Adrenal gland (tissue), 12 donors: ENCODE data around the gene CERS1. TPM values are rescaled to one million over a fixed set of nuclear protein-coding genes. Genes with fewer than 3 reads are reported as not detected.

ENCODE experiments used
- DNase-seq, 7 donors: peaks; one replicate each; pipeline ENCODE4 v3.0.0-alpha.2; 2019 to 2020
- H3K27ac ChIP-seq, 5 donors: fragments of 200-600 bp; sonication (generic) in 4 of 5; 1 replicate in 3 of 5; 2 replicates in 2 of 5; pipeline versions ENCODE4 v1.5.1 to v1.8.0; 2016 to 2020; ENCODE audit warnings: mild to moderate bottlenecking in 1 of 5
- H3K27me3 ChIP-seq: fragments of 200-600 bp; 2 replicates; pipeline ENCODE4 v1.8.0; 2021
- H3K36me3 ChIP-seq, 2 donors: fragments of 200-600 bp; replicated peaks in 1 of 2; 1 replicate in 1 of 2; 2 replicates in 1 of 2; pipeline versions ENCODE4 v1.5.1 to v1.8.0; 2018 to 2022
- H3K4me1 ChIP-seq, 2 donors: fragments of 200-600 bp; replicated peaks in 1 of 2; 1 replicate in 1 of 2; 2 replicates in 1 of 2; pipeline versions ENCODE4 v1.5.1 to v1.8.0; 2018 to 2021
- H3K4me3 ChIP-seq, 4 donors: fragments of 200-600 bp; sonication (generic) in 3 of 4; one replicate each; pipeline ENCODE4 v1.5.1; 2016 to 2018
- H3K9me3 ChIP-seq, 3 donors: fragments of 200-600 bp; sonication (generic) in 1 of 3; replicated peaks in 1 of 3; 1 replicate in 2 of 3; 2 replicates in 1 of 3; pipeline versions ENCODE4 v1.5.1 to v1.8.0; 2016 to 2021
- CTCF ChIP-seq, 6 experiments: fragments of 450-650 bp in 4 of 6; fragments of 200-600 bp in 2 of 6; sonication (generic) in 1 of 6; IDR thresholded peaks; 1 replicate in 5 of 6; 2 replicates in 1 of 6; pipeline versions ENCODE4 v1.5.1 to v1.8.0; 2016 to 2021; ENCODE audit warnings: antibody characterized with exemption in 6 of 6, mild to moderate bottlenecking in 2 of 6, moderate library complexity in 1 of 6
- POLR2A ChIP-seq, 2 donors: fragments of 450-650 bp; IDR thresholded peaks; one replicate each; pipeline ENCODE4 v1.6.1; 2017; ENCODE audit warnings: antibody characterized with exemption in 2 of 2, mild to moderate bottlenecking in 2 of 2, moderate library complexity in 1 of 2
- WGBS, 4 donors: extraction: QIAGEN DNeasy Blood & Tissue Kit in 2 of 4; methylation state at CpG; one replicate each; pipeline versions ENCODE4 v1.1.5 to v1.1.7; 2013 to 2017; 5-methylcytosine and 5-hydroxymethylcytosine counted together
- intact Hi-C, 2 donors: fragments of 100-400 bp; cut with DNase I; formaldehyde crosslinking; loops; one replicate each; pipeline versions ENCODE4 v1.14.1 to v1.15.0; 2022 to 2023
- polyA plus RNA-seq, 3 donors: library from polyadenylated mRNA; stranded (reverse); fragments of 200-250 nt in 2 of 3; fragments of 350-450 nt in 1 of 3; fragmentation: Illumina TruSeq in 1 of 3; extraction: RNeasy Lipid Tissue Mini Kit (QIAGEN cat#74804) in 1 of 3; gene quantifications; one replicate each; pipeline ENCODE4 v1.2.3, GENCODE V29; 2013 to 2014
- total RNA-seq, 9 donors: library from RNA; depleted of rRNA in 4 of 9; stranded (reverse); fragments of >200 nt in 4 of 9; fragments of 120-200 nt in 1 of 9; fragmentation: NEBNext Ultra II Directional in 1 of 9; extraction: Animal tissue kit (Norgen Biotek cat#: 25700) in 1 of 9; gene quantifications; one replicate each; pipeline versions ENCODE4 v1.1.0 to v1.2.4, GENCODE V29; 2013 to 2023
- donor health status: healthy with polysubstance abuse.
- donor health status: Bipolar disorder and iron deficiency.
- donor health status: DM: yes; HTN: yes; CAD: no.
- donor health status: DM: no; HTN: no; CAD: no.
- donor health status: DM: no; HTN: no; CAD: no.
- donor health status: DM: yes; HTN: yes; CAD: no.

The CERS1 gene
- total and polyA plus RNA-seq, 12 donors, result 0.29 to 4.3 (median 1.8) TPM; not detected in 3

GRCh38 chr19:18881491-18881890 is 14.5 kb downstream of the CERS1 start:
- Histone ChIP-seq H3K4me3 (no peak overlapping the region), H3K27me3 (no peaks in the 10 kb centered on the region), H3K36me3 (no peaks in the 10 kb centered on the region), H3K9me3 (no peaks in the 10 kb centered on the region), H3K4me1 (no peaks in the 10 kb centered on the region), H3K27ac (no peak overlapping the region)
- no peak for DNase-seq
- TF ChIP-seq POLR2A (IDR thresholded peaks at IDR 0.05), result no peak
- TF ChIP-seq CTCF (IDR thresholded peaks at IDR 0.05), result no peak
- intact Hi-C loops, result no loop called here
- 86 to 96% (median 93%) methylated on average over 6 to 7 of the region's 7 CpGs for WGBS, 4 donors

- TF ChIP-seq CTCF (IDR thresholded peaks at IDR 0.05) (no peak), POLR2A (IDR thresholded peaks at IDR 0.05) (no peak)
- DNase-seq, result no peak
- intact Hi-C loops, result no loop called here
- no peaks in the 10 kb centered on the region for H3K36me3 ChIP-seq
- no peaks in the 10 kb centered on the region for H3K4me1 ChIP-seq
- no peak overlapping the region for H3K4me3 ChIP-seq
- H3K9me3 ChIP-seq, result no peaks in the 10 kb centered on the region
- WGBS, 4 donors, result 68 to 72% (median 69%) methylated on average over 11 to 13 of the region's 13 CpGs
- H3K27ac ChIP-seq, result no peak overlapping the region
- no peaks in the 10 kb centered on the region for H3K27me3 ChIP-seq
Measured at GRCh38 chr19:18879579-18880373, 16.2 kb downstream of the CERS1 start.

- TF ChIP-seq POLR2A (IDR thresholded peaks at IDR 0.05), result no peak
- TF ChIP-seq CTCF (IDR thresholded peaks at IDR 0.05), result no peak
- Histone ChIP-seq H3K36me3 (no peaks in the 10 kb centered on the region), H3K4me3 (no peak overlapping the region), H3K27me3 (no peaks in the 10 kb centered on the region), H3K4me1 (no peaks in the 10 kb centered on the region), H3K9me3 (no peaks in the 10 kb centered on the region), H3K27ac (no peak overlapping the region)
- 87 to 92% (median 89%) methylated on average over 20 to 34 of the region's 34 CpGs for WGBS, 4 donors
- intact Hi-C loops, result no loop called here
- DNase-seq, result no peak
Measured at GRCh38 chr19:18878858-18879578, 16.9 kb downstream of the CERS1 start.

- intact Hi-C loops, result no loop called here
- Histone ChIP-seq H3K4me1 (no peaks in the 10 kb centered on the region), H3K27ac (no peak overlapping the region), H3K27me3 (no peaks in the 10 kb centered on the region), H3K36me3 (no peaks in the 10 kb centered on the region), H3K4me3 (no peak overlapping the region), H3K9me3 (no peaks in the 10 kb centered on the region)
- WGBS, 4 donors, result 88 to 93% (median 91%) methylated on average over 19 to 25 of the region's 25 CpGs
- TF ChIP-seq CTCF (IDR thresholded peaks at IDR 0.05), result no peak
- no peak for TF ChIP-seq POLR2A (IDR thresholded peaks at IDR 0.05)
- no peak for DNase-seq
Measured at GRCh38 chr19:18878058-18878797, 17.7 kb downstream of the CERS1 start.
